CD8-positive, alpha-beta memory T cell (primary cell): ENCODE measurements around the gene MROH2B. TPM values are rescaled to one million over a fixed set of nuclear protein-coding genes. Genes with fewer than 3 reads are reported as not detected.

Experiments
- CTCF ChIA-PET: fragments of 350-600 bp; sonication (Branson Sonifier 250); formaldehyde crosslinking; loops from one replicate; lab custom pipeline; 2021; ENCODE audit warnings: antibody characterized with exemption; lab: Charles Lee
- POLR2A ChIA-PET: fragments of 350-600 bp; sonication (Branson Sonifier 250); formaldehyde crosslinking; loops from one replicate; lab custom pipeline; 2021; ENCODE audit warnings: antibody characterized with exemption; lab: Charles Lee
- DNase-seq, 5 donors: peaks; one replicate each; pipeline versions ENCODE4 v3.0.0 to v3.0.0-alpha.2; 2020 to 2022; ENCODE audit warnings: mixed read lengths in 1 of 5
- H3K27ac ChIP-seq: one replicate; pipeline ENCODE4 v1.7.0; 2013; ENCODE audit warnings: low read depth, mild to moderate bottlenecking, low read length, moderate library complexity
- H3K27me3 ChIP-seq: 2 replicates; pipeline ENCODE4 v1.7.0; 2013; ENCODE audit warnings: low read length, mild to moderate bottlenecking; ENCODE audit not compliant: insufficient read depth, poor library complexity, severe bottlenecking
- H3K36me3 ChIP-seq: 2 replicates; pipeline ENCODE4 v1.7.0; 2013; ENCODE audit warnings: mild to moderate bottlenecking, low read length, moderate library complexity; ENCODE audit not compliant: insufficient read depth
- H3K4me1 ChIP-seq: 2 replicates; pipeline ENCODE4 v1.7.0; 2013; ENCODE audit warnings: mild to moderate bottlenecking, low read length, moderate library complexity; ENCODE audit not compliant: insufficient read depth
- H3K4me3 ChIP-seq: 2 replicates; pipeline ENCODE4 v1.7.0; 2013; ENCODE audit warnings: mild to moderate bottlenecking, low read length
- H3K9me3 ChIP-seq: 2 replicates; pipeline ENCODE4 v1.7.0; 2013; ENCODE audit warnings: mild to moderate bottlenecking, low read length
- H3K27ac Mint-ChIP-seq, 8 donors: one replicate each; pipeline ENCODE4 v1.8.0; 2020 to 2021; ENCODE audit warnings: mixed read lengths in 8 of 8, mild to moderate bottlenecking in 6 of 8, inconsistent platforms in 3 of 8, moderate library complexity in 3 of 8
- H3K27me3 Mint-ChIP-seq, 2 donors: one replicate each; pipeline ENCODE4 v1.8.0; 2020 to 2021; ENCODE audit warnings: mixed read lengths in 2 of 2, mild to moderate bottlenecking in 1 of 2, moderate library complexity in 1 of 2
- H3K36me3 Mint-ChIP-seq, 3 donors: one replicate each; pipeline ENCODE4 v1.8.0; 2020 to 2021; ENCODE audit warnings: mixed read lengths in 3 of 3, inconsistent platforms in 1 of 3, mild to moderate bottlenecking in 1 of 3
- H3K4me1 Mint-ChIP-seq, 3 donors: one replicate each; pipeline ENCODE4 v1.8.0; 2020 to 2021; ENCODE audit warnings: mixed read lengths in 3 of 3, inconsistent platforms in 1 of 3, mild to moderate bottlenecking in 1 of 3
- H3K4me3 Mint-ChIP-seq, 7 donors: one replicate each; pipeline ENCODE4 v1.8.0; 2020 to 2021; ENCODE audit warnings: mixed read lengths in 7 of 7, mild to moderate bottlenecking in 6 of 7, moderate library complexity in 4 of 7, inconsistent platforms in 2 of 7
- H3K9me3 Mint-ChIP-seq, 5 donors: one replicate each; pipeline ENCODE4 v1.8.0; 2020 to 2022; ENCODE audit warnings: mixed read lengths in 5 of 5, mild to moderate bottlenecking in 3 of 5, moderate library complexity in 2 of 5, inconsistent platforms in 1 of 5
- polyA plus RNA-seq: library from polyadenylated mRNA; unstranded; fragments of 300-500 nt; fragmentation: Illumina TruSeq; gene quantifications from one replicate; pipeline ENCODE4 v1.2.3, GENCODE V29; 2021
- total RNA-seq, 2 experiments: library from RNA; stranded (reverse); gene quantifications; one replicate each; pipeline ENCODE4 v1.2.3, GENCODE V29; 2021

MROH2B gene
- total RNA-seq (not detected), polyA plus RNA-seq (not detected)

DNA sequence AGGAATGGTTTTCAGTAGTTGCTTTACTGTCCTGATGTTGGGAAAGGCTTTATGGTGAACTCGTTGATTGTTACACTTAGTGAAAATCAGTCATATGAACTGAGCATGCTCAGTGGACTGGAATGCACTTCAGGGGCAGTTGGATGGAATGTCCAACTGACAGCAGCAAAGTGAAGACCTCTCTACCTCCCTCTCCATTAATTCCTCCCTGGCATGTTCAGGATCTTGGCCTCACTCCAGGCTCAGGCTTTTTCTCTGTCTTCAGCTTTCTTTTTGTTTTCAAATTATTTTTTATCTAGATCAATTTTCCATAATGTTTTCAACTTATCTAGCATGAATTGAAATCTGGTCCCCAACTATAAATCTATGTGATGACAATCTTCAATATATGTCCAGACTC lies at the start of gene MROH2B:
Gene MROH2B, minus strand, starts transcription at position 101 of the 400 bp plus-strand sequence. CDS start 490 bp downstream, outside the sequence.
- H3K27me3 ChIP-seq, result no peaks in the 10 kb centered on the region
- peaks cover 0 to 2% (median 0%) of the 10 kb centered on the region in 3 donors for H3K4me1 Mint-ChIP-seq
- no peak within 1 kb of the TSS for H3K4me3 ChIP-seq
- H3K9me3 Mint-ChIP-seq, result peaks cover 0 to 4% (median 0%) of the 10 kb centered on the region in 5 donors
- no peak within 1 kb of the TSS for H3K27ac Mint-ChIP-seq
- no peaks in the 10 kb centered on the region for H3K4me1 ChIP-seq
- H3K36me3 Mint-ChIP-seq, result no peaks in the 10 kb centered on the region
- no peaks in the 10 kb centered on the region for H3K9me3 ChIP-seq
- DNase-seq, result no peak
- no peak within 1 kb of the TSS for H3K27ac ChIP-seq
- ChIA-PET CTCF (no interaction called here), POLR2A (no interaction called here)
- H3K36me3 ChIP-seq, result no peaks in the 10 kb centered on the region
- no peak within 1 kb of the TSS for H3K4me3 Mint-ChIP-seq
- H3K27me3 Mint-ChIP-seq, result no peaks in the 10 kb centered on the region

DNA sequence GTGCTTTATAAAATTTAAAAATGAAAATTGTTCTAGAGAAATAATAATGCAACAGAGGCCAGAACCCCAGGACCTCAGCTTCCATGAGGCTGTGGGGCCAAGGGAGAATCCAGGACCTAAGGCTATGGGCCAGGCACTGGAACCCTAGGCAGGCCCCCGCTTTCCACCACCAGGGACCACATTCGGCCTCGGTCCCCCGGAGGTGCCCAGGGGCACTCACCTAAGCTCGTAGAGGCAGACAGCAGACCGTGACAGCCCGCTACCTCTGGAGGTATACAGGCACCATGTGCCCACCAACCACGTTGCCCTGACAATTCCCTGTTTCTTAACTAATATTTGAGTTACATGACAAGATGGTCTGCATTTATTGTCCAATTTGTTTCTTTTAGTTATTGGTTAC lies 49.5 kb upstream of the MROH2B start:
- no peak overlapping the region for H3K4me3 ChIP-seq
- H3K4me1 ChIP-seq, result no peaks in the 10 kb centered on the region
- Mint-ChIP-seq H3K27ac (no peak overlapping the region), H3K4me1 (no peaks in the 10 kb centered on the region), H3K36me3 (no peaks in the 10 kb centered on the region), H3K9me3 (peaks cover 0 to 4% (median 0%) of the 10 kb centered on the region in 5 donors), H3K4me3 (no peak overlapping the region), H3K27me3 (peaks cover 0 to 8% of the 10 kb centered on the region in 2 donors)
- no peaks in the 10 kb centered on the region for H3K36me3 ChIP-seq
- no peaks in the 10 kb centered on the region for H3K27me3 ChIP-seq
- H3K9me3 ChIP-seq, result no peaks in the 10 kb centered on the region
- POLR2A ChIA-PET, result no interaction called here
- CTCF ChIA-PET, result no interaction called here
- no peak for DNase-seq
- no peak overlapping the region for H3K27ac ChIP-seq

DNA sequence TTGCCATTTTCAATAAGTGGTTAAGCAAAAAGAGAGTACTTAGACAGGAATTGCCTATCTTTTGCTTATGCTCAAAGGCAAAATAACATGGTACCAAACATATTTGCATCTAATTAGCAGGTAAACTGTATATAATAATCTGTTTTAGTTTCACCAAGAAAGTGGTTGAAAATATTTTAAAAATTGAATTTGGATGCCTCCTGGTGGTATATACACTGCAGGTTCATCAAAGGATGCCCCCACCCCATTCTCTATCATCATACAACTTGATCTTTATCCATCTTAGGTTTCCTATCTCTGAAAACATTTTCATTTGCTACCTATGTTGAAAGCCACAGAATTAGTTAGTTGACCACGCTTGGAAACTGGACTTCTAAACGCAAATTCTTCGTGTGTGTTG lies 47.0 kb upstream of the MROH2B start:
- no peak overlapping the region for H3K27ac Mint-ChIP-seq
- H3K9me3 Mint-ChIP-seq, result peaks cover 0 to 2% (median 0%) of the 10 kb centered on the region in 5 donors
- H3K36me3 Mint-ChIP-seq, result no peaks in the 10 kb centered on the region
- ChIA-PET POLR2A (no interaction called here), CTCF (no interaction called here)
- no peaks in the 10 kb centered on the region for H3K4me1 Mint-ChIP-seq
- Histone ChIP-seq H3K9me3 (no peaks in the 10 kb centered on the region), H3K4me1 (no peaks in the 10 kb centered on the region), H3K4me3 (no peak overlapping the region), H3K36me3 (no peaks in the 10 kb centered on the region), H3K27ac (no peak overlapping the region), H3K27me3 (no peaks in the 10 kb centered on the region)
- H3K27me3 Mint-ChIP-seq, result peaks cover 0 to 5% of the 10 kb centered on the region in 2 donors
- H3K4me3 Mint-ChIP-seq, result no peak overlapping the region
- DNase-seq, result no peak

DNA sequence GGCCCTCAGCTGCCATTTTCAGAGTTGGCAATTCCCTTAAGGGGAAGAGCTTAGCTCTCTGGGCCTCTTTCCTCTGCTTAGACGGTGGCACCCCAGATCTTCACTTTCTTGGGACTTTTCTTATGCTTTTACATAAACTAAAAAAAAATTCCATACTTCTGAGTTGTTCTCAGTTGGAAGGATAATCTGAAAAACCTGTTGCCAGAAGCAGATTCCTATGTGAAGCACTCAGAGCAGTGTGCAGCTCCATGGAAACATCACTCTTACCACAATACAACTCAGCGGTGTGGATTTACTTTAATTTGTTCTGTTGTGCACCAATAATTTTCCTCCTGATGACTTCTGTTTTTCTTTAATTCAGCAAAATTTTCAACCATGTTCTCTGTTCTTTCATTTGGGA lies 44.1 kb upstream of the MROH2B start:
- POLR2A ChIA-PET, result no interaction called here
- Histone ChIP-seq H3K9me3 (no peaks in the 10 kb centered on the region), H3K4me3 (no peak overlapping the region), H3K27me3 (no peaks in the 10 kb centered on the region), H3K36me3 (no peaks in the 10 kb centered on the region), H3K4me1 (no peaks in the 10 kb centered on the region), H3K27ac (no peak overlapping the region)
- no peak overlapping the region for H3K4me3 Mint-ChIP-seq
- CTCF ChIA-PET, result no interaction called here
- peaks cover 0 to 2% (median 0%) of the 10 kb centered on the region in 5 donors for H3K9me3 Mint-ChIP-seq
- no peaks in the 10 kb centered on the region for H3K36me3 Mint-ChIP-seq
- H3K27me3 Mint-ChIP-seq, result peaks cover 0 to 3% of the 10 kb centered on the region in 2 donors
- DNase-seq, result no peak
- H3K27ac Mint-ChIP-seq, result no peak overlapping the region
- no peaks in the 10 kb centered on the region for H3K4me1 Mint-ChIP-seq

DNA sequence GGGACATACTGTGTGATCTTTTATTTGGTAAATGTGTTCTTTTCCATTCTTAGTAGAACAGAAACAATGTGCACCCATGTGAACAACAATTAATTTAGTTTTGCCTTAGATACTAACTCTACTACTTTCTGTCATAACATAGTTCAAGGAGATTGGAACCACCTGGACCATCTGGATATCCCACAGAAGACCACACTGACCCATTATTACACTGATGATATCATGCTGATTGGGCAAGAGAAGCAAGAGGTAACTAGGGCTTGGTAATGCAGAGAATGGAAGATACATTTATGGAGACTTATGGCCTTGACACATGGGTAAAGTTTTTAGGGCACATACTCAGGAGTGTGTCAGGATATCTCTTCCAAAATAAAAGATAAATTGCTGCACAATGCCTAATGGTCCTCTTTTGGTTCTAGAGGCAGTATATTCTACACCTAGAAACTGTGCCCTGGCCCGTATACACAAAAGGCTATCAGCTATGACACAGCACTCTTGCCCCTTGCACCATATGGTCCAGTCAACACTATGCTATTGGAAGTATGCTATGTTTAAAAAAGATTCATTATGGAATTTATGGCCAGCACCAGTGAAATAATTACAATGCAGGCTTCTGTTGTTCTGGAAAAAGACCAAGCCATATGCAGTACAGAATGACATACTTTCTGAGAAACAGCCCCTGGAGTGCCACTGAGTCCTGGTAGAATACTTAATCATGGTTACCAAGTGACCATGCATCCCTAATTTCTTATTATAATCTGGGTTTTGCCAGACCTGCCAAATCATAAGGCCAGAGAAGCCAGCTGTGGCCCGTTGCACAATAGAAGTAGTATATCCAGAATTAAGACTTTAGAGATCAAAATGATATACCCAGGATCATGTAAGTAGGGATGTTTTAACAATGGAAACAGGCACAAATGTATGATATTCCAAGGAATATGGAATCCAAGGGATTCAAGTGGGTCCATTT lies 41.6 kb upstream of the MROH2B start:
- Histone ChIP-seq H3K4me3 (no peak overlapping the region), H3K27ac (no peak overlapping the region), H3K36me3 (no peaks in the 10 kb centered on the region), H3K27me3 (no peaks in the 10 kb centered on the region), H3K4me1 (no peaks in the 10 kb centered on the region), H3K9me3 (no peaks in the 10 kb centered on the region)
- Mint-ChIP-seq H3K4me3 (no peak overlapping the region), H3K27ac (no peak overlapping the region), H3K36me3 (no peaks in the 10 kb centered on the region), H3K4me1 (no peaks in the 10 kb centered on the region), H3K9me3 (peaks cover 0 to 6% (median 0%) of the 10 kb centered on the region in 5 donors), H3K27me3 (peaks cover 0 to 3% of the 10 kb centered on the region in 2 donors)
- ChIA-PET CTCF (no interaction called here), POLR2A (no interaction called here)
- no peak for DNase-seq

DNA sequence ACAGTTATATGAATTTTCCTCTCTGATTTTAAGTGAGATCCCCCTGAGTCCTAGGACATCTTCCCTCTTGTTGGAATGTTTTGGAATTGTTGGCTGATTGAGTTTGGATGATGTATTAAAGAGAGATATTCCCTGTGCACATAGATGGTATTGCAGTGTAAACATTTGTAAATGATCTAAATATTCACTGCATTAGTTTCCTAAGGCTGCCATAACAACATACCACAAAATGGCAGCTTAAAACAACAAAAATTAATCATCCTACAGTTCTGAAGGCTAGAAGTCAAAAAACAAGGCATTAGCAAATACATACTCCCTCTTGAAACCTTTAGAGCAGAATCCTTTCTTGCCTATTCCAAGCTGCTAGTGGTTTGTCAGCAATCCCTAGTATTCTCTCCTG lies 38.0 kb upstream of the MROH2B start:
- H3K4me3 ChIP-seq, result no peak overlapping the region
- no peaks in the 10 kb centered on the region for H3K9me3 ChIP-seq
- H3K36me3 ChIP-seq, result no peaks in the 10 kb centered on the region
- Mint-ChIP-seq H3K9me3 (peaks cover 0 to 4% (median 0%) of the 10 kb centered on the region in 5 donors), H3K36me3 (no peaks in the 10 kb centered on the region), H3K27me3 (no peaks in the 10 kb centered on the region), H3K4me1 (no peaks in the 10 kb centered on the region), H3K27ac (no peak overlapping the region), H3K4me3 (no peak overlapping the region)
- H3K4me1 ChIP-seq, result no peaks in the 10 kb centered on the region
- H3K27ac ChIP-seq, result no peak overlapping the region
- ChIA-PET CTCF (no interaction called here), POLR2A (no interaction called here)
- H3K27me3 ChIP-seq, result no peaks in the 10 kb centered on the region
- DNase-seq, result no peak

DNA sequence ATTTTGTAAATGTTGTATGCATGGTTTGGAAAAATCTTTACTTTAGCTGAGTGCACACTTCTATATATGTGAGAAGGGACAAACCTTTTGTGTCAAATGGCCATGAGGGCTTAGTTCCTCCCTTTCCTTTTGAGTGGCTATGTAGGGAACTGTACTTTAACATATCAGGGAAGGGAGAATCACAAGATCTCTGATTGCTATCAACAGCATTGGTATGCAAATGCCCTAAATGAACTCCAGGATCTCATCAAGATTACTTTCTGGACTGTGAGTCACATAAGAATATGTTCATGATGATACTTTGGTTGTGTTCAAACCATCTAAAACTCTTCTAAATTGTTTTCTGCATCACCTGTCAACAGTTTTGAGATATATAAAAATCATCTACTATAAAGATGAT lies 31.2 kb upstream of the MROH2B start:
- no peak overlapping the region for H3K27ac Mint-ChIP-seq
- H3K36me3 Mint-ChIP-seq, result no peaks in the 10 kb centered on the region
- DNase-seq, result no peak
- H3K27me3 Mint-ChIP-seq, result no peaks in the 10 kb centered on the region
- Histone ChIP-seq H3K4me1 (no peaks in the 10 kb centered on the region), H3K36me3 (no peaks in the 10 kb centered on the region), H3K27ac (no peak overlapping the region), H3K27me3 (no peaks in the 10 kb centered on the region), H3K9me3 (no peaks in the 10 kb centered on the region), H3K4me3 (no peak overlapping the region)
- ChIA-PET POLR2A (no interaction called here), CTCF (no interaction called here)
- no peaks in the 10 kb centered on the region for H3K9me3 Mint-ChIP-seq
- H3K4me1 Mint-ChIP-seq, result no peaks in the 10 kb centered on the region
- no peak overlapping the region for H3K4me3 Mint-ChIP-seq

DNA sequence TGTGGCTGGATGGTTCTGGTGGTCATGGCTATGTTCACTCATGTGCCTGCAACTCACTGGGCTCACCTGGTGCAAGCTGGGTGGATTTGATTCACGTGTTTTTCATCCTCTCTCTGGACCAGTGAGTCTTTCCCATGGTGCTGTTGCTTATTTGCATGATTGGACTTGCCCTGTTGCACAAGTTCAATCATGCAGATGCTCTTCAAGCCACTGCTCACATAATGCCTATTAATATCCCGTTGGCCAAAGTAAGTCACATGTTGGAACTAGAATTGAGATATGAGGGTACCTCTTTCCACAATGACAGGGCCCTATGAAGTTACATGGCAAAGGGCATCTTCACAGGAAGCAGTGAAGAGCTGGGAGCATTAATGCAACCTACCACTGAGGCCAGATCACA lies 26.5 kb upstream of the MROH2B start:
- Mint-ChIP-seq H3K36me3 (no peaks in the 10 kb centered on the region), H3K4me1 (no peaks in the 10 kb centered on the region), H3K9me3 (no peaks in the 10 kb centered on the region), H3K4me3 (no peak overlapping the region), H3K27me3 (no peaks in the 10 kb centered on the region), H3K27ac (no peak overlapping the region)
- H3K27ac ChIP-seq, result no peak overlapping the region
- no peak for DNase-seq
- H3K27me3 ChIP-seq, result no peaks in the 10 kb centered on the region
- no peak overlapping the region for H3K4me3 ChIP-seq
- H3K4me1 ChIP-seq, result no peaks in the 10 kb centered on the region
- H3K36me3 ChIP-seq, result no peaks in the 10 kb centered on the region
- POLR2A ChIA-PET, result no interaction called here
- no peaks in the 10 kb centered on the region for H3K9me3 ChIP-seq
- CTCF ChIA-PET, result no interaction called here
